CD4-positive, CD25-positive, alpha-beta regulatory T cell (primary cell): ENCODE results near the gene RPTOR. TPM values are rescaled to one million over a fixed set of nuclear protein-coding genes. Genes with fewer than 3 reads are reported as not detected.
A peak's percentile ranks its signal among the peaks of the same experiment; 100 is the strongest.

Experiments
- ATAC-seq, 2 donors: fragments of 150-1000 bp; cut with Tn5 transposase; one replicate each; pipeline ENCODE4 v1.10.0; 2021; ENCODE audit warnings: low read depth in 2 of 2, moderate number of reproducible peaks in 2 of 2, moderate library complexity in 1 of 2
- DNase-seq, 3 donors: peaks; one replicate each; pipeline versions ENCODE4 v3.0.0 to v3.0.0-alpha.2; 2012 to 2022; ENCODE audit warnings: mixed read lengths in 1 of 3
- H3K27ac ChIP-seq: one replicate; pipeline ENCODE4 v1.7.0; 2013; ENCODE audit warnings: mild to moderate bottlenecking, low read length; ENCODE audit not compliant: insufficient read depth, poor library complexity, severe bottlenecking
- H3K27me3 ChIP-seq: one replicate; pipeline ENCODE4 v1.7.0; 2013; ENCODE audit warnings: low read length; ENCODE audit not compliant: control insufficient read depth, insufficient read depth
- H3K36me3 ChIP-seq: one replicate; pipeline ENCODE4 v1.7.0; 2013; ENCODE audit warnings: mild to moderate bottlenecking, low read length, moderate library complexity; ENCODE audit not compliant: control insufficient read depth, insufficient read depth
- H3K4me1 ChIP-seq: 2 replicates; pipeline ENCODE4 v1.7.0; 2013; ENCODE audit warnings: mild to moderate bottlenecking, low read length; ENCODE audit not compliant: insufficient read depth, control insufficient read depth, poor library complexity, severe bottlenecking
- H3K4me3 ChIP-seq: one replicate; pipeline ENCODE4 v1.7.0; 2013; ENCODE audit warnings: low read depth, mild to moderate bottlenecking, low read length, moderate library complexity
- H3K9me3 ChIP-seq, 2 experiments: 1 replicate in 1 of 2; 2 replicates in 1 of 2; pipeline ENCODE4 v1.7.0; 2013; ENCODE audit warnings: low read length in 2 of 2, mild to moderate bottlenecking in 1 of 2, moderate library complexity in 1 of 2; ENCODE audit not compliant: control insufficient read depth in 2 of 2
- H3K27ac Mint-ChIP-seq, 3 donors: one replicate each; pipeline ENCODE4 v1.8.0; 2020 to 2022; ENCODE audit warnings: mild to moderate bottlenecking in 3 of 3, mixed read lengths in 3 of 3, moderate library complexity in 2 of 3
- H3K27me3 Mint-ChIP-seq: one replicate; pipeline ENCODE4 v1.8.0; 2022; ENCODE audit warnings: mild to moderate bottlenecking, mixed read lengths
- H3K36me3 Mint-ChIP-seq: one replicate; pipeline ENCODE4 v1.8.0; 2020; ENCODE audit warnings: mixed read lengths
- H3K4me1 Mint-ChIP-seq, 4 donors: one replicate each; pipeline ENCODE4 v1.8.0; 2020 to 2022; ENCODE audit warnings: mixed read lengths in 4 of 4, mild to moderate bottlenecking in 1 of 4
- H3K4me3 Mint-ChIP-seq, 4 donors: one replicate each; pipeline ENCODE4 v1.8.0; 2020 to 2022; ENCODE audit warnings: mild to moderate bottlenecking in 4 of 4, mixed read lengths in 4 of 4, moderate library complexity in 3 of 4
- H3K9me3 Mint-ChIP-seq, 7 donors: one replicate each; pipeline ENCODE4 v1.8.0; 2020 to 2022; ENCODE audit warnings: mixed read lengths in 7 of 7, mild to moderate bottlenecking in 3 of 7, moderate library complexity in 2 of 7
- polyA plus RNA-seq, 4 donors: library from polyadenylated mRNA; unstranded; fragments of 300-500 nt; fragmentation: Illumina TruSeq; gene quantifications; one replicate each; pipeline ENCODE4 v1.2.3, GENCODE V29; 2021
- total RNA-seq: library from RNA; stranded (reverse); gene quantifications from one replicate; pipeline ENCODE4 v1.2.3, GENCODE V29; 2022

The RPTOR gene
- total and polyA plus RNA-seq, 5 donors from 2014 or later: 4.7 to 70.1 (median 8.2) TPM

GRCh38 chr17:80936218-80936617 is 391.6 kb downstream of the RPTOR start:
- Mint-ChIP-seq H3K36me3 (peaks cover 3% of the 10 kb centered on the region), H3K4me3 (no peak overlapping the region), H3K27ac (peak overlapping the region in 1 of 3 donors; percentile 20), H3K4me1 (peaks cover 10 to 20% (median 18%) of the 10 kb centered on the region in 4 donors), H3K9me3 (peaks cover 0 to 2% (median 0%) of the 10 kb centered on the region in 7 donors), H3K27me3 (no peaks in the 10 kb centered on the region)
- ATAC-seq (no peak), DNase-seq (no peak)
- Histone ChIP-seq H3K27me3 (no peaks in the 10 kb centered on the region), H3K36me3 (no peaks in the 10 kb centered on the region), H3K4me3 (no peak overlapping the region), H3K4me1 (peaks cover 19% of the 10 kb centered on the region), H3K27ac (no peak overlapping the region), H3K9me3 (no peaks in the 10 kb centered on the region)

DNA sequence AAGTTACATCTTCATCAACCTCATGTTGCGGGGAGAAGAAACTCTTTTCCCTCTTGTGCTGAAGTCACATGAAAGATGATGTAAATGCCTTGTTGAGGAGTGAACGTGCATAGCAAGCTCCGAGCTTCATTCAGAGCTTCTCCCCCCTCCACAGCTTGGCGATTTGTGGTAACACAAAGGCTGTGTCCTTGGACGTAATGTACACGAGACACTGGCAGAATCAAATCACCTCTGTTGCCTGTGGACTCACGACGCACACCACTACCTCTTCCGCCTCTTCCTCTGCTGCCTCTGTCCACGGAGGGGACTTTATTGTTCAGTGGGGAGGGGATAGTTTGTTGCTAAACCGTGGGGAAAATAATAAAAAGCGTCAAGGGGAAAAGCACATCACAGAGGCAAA is 392.1 kb downstream of the RPTOR start:
- ATAC-seq: no peak
- no peak overlapping the region for H3K27ac Mint-ChIP-seq

DNA sequence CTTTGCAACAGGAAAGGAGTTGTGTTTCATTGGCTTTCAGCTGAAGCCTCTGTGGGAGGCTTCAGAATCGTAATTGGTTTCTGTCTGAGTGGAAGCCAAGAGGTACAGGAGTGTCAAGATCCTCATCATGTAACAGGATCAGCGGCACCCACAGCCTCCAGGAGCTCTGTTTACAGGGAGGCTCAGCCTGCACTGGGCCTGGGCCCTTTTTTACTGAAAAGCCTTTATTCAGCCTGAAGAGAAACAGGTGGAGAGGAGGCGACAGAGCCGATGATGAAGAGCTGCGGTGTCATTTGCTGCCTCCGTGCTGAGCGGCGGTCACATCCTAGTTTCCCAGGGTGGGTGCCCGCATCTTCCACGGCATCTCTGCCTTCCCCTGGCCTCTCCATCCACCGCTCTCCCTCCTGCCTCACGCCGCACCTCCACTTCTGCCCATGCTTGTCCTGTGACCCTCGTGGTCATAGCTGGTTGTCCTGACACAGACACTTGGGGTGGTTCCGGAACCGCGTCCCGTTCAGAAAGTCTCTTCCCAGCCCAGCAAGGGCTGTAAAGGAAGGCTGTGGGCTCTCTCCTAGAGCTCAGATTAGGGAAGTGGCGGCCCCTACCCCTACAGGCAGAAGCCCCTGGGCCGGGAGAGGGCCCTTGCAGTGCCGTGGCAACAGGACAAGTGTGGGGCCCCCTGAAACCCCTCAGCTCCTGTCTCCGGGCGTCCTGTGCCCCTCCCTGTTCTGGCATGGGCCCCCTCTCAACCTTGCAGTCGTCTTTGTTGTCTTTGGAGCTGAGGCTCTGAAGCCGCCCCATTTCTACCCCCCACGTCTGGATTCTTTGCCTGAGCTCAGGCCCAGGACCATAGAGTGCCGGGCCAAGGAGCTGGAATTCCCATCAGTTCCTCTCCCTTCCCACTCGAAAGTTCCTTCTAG is 393.1 kb downstream of the RPTOR start:
- DNase-seq (no peak), ATAC-seq (no peak)
- peaks cover 10 to 20% (median 18%) of the 10 kb centered on the region in 4 donors for H3K4me1 Mint-ChIP-seq
- Histone ChIP-seq H3K27ac (no peak overlapping the region), H3K4me1 (peaks cover 19% of the 10 kb centered on the region), H3K36me3 (peaks cover 4% of the 10 kb centered on the region), H3K9me3 (no peaks in the 10 kb centered on the region), H3K27me3 (no peaks in the 10 kb centered on the region), H3K4me3 (no peak overlapping the region)
- H3K9me3 Mint-ChIP-seq: peaks cover 0 to 2% (median 0%) of the 10 kb centered on the region in 7 donors
- peak overlapping the region; percentile 83 to 94 (median 88) for H3K27ac Mint-ChIP-seq
- peaks cover 9% of the 10 kb centered on the region for H3K36me3 Mint-ChIP-seq
- peak overlapping the region in 2 of 4 donors; percentile 58 to 62 for H3K4me3 Mint-ChIP-seq
- no peaks in the 10 kb centered on the region for H3K27me3 Mint-ChIP-seq

More for the DNA sequence above, 392.1 kb downstream of the RPTOR start:
- Mint-ChIP-seq H3K4me1 (peaks cover 10 to 20% (median 18%) of the 10 kb centered on the region in 4 donors), H3K9me3 (peaks cover 0 to 2% (median 0%) of the 10 kb centered on the region in 7 donors), H3K36me3 (peaks cover 6% of the 10 kb centered on the region), H3K27me3 (no peaks in the 10 kb centered on the region), H3K4me3 (no peak overlapping the region)
- no peaks in the 10 kb centered on the region for H3K9me3 ChIP-seq
- no peaks in the 10 kb centered on the region for H3K27me3 ChIP-seq
- no peak overlapping the region for H3K4me3 ChIP-seq
- no peak for DNase-seq
- H3K36me3 ChIP-seq: no peaks in the 10 kb centered on the region
- H3K27ac ChIP-seq: no peak overlapping the region
- H3K4me1 ChIP-seq: peaks cover 19% of the 10 kb centered on the region

GRCh38 chr17:80938556-80938955 is 393.9 kb downstream of the RPTOR start:
- peak overlapping the region; percentile 35 to 70 (median 60) for H3K4me3 Mint-ChIP-seq

GRCh38 chr17:80939151-80940145 is 394.8 kb downstream of the RPTOR start:
- H3K9me3 Mint-ChIP-seq: peaks cover 0 to 2% (median 0%) of the 10 kb centered on the region in 7 donors
- peaks cover 10 to 20% (median 14%) of the 10 kb centered on the region in 4 donors for H3K4me1 Mint-ChIP-seq
- peak overlapping the region; percentile 83 to 88 (median 83) for H3K27ac Mint-ChIP-seq

More at GRCh38 chr17:80938556-80938955, 393.9 kb downstream of the RPTOR start:
- peak overlapping the region; percentile 59 for H3K4me3 ChIP-seq
- DNase-seq: peak in 2 of 3 donors; percentile 46 to 89
- no peak overlapping the region for H3K27ac ChIP-seq
- Mint-ChIP-seq H3K27me3 (no peaks in the 10 kb centered on the region), H3K27ac (peak overlapping the region; percentile 83 to 94 (median 88)), H3K36me3 (peaks cover 9% of the 10 kb centered on the region), H3K4me1 (peaks cover 10 to 20% (median 15%) of the 10 kb centered on the region in 4 donors), H3K9me3 (peaks cover 0 to 2% (median 0%) of the 10 kb centered on the region in 7 donors)
- H3K27me3 ChIP-seq: no peaks in the 10 kb centered on the region
- H3K36me3 ChIP-seq: peaks cover 5% of the 10 kb centered on the region
- peak; percentile 75 to 83 for ATAC-seq
- H3K9me3 ChIP-seq: no peaks in the 10 kb centered on the region
- H3K4me1 ChIP-seq: peaks cover 19% of the 10 kb centered on the region

DNA sequence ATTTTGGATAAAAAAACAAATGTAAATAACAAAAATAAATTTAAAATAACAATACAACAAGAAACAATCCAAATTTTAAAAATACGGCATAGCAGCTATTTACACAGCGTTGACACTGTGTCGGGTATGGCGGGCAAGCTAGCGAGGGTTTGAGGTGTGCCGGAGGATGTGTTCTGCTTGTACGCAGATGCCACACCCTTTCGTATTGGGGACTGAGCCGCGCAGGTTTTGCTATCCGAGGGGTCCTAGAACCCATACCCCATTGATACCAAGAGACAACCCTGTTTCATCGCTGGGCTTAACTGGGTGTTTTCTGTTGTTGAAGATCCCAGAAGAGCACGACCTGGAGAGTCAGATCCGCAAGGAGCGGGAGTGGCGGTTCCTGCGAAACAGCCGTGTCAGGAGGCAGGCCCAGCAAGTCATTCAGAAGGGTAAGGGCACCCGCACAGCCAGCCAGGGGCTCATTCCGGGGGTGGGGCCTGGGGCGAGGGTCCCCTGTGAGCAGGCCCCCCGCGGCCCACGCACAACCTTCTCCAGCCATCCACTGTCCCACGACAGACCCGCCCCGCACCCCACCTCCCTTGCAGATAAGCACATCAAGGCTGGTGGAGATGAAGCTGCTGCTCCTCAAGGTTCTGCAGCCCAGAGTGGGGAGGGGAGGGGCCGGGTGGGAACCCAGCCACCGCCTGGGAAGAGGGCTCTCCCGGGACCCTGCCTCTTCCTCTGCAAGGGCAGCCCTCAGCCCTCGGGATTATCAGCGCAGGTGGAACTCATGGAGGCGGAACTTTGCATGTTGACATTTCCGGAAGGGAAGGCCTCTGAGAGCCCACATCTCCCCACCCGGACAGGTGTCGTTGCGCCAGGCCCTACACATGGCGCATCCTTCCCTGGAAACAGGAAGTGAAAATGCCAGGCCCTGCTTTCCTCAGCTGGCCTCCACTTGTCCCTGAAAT is 395.8 kb downstream of the RPTOR start:
- Mint-ChIP-seq H3K27me3 (no peaks in the 10 kb centered on the region), H3K4me1 (peaks cover 10 to 20% (median 14%) of the 10 kb centered on the region in 4 donors), H3K36me3 (peaks cover 16% of the 10 kb centered on the region), H3K4me3 (no peak overlapping the region), H3K27ac (no peak overlapping the region), H3K9me3 (peaks cover 0 to 2% (median 0%) of the 10 kb centered on the region in 7 donors)
- H3K4me1 ChIP-seq: peaks cover 19% of the 10 kb centered on the region
- DNase-seq (no peak), ATAC-seq (no peak)
- no peaks in the 10 kb centered on the region for H3K9me3 ChIP-seq
- H3K36me3 ChIP-seq: peaks cover 5% of the 10 kb centered on the region
- H3K27me3 ChIP-seq: no peaks in the 10 kb centered on the region
- no peak overlapping the region for H3K27ac ChIP-seq
- no peak overlapping the region for H3K4me3 ChIP-seq

More at GRCh38 chr17:80939151-80940145, 394.8 kb downstream of the RPTOR start:
- Histone ChIP-seq H3K9me3 (no peaks in the 10 kb centered on the region), H3K4me3 (peak overlapping the region; percentile 59), H3K27me3 (no peaks in the 10 kb centered on the region), H3K27ac (no peak overlapping the region), H3K4me1 (peaks cover 19% of the 10 kb centered on the region), H3K36me3 (peaks cover 5% of the 10 kb centered on the region)
- ATAC-seq: no peak
- H3K4me3 Mint-ChIP-seq: peak overlapping the region in 2 of 4 donors; percentile 43 to 62
- peaks cover 14% of the 10 kb centered on the region for H3K36me3 Mint-ChIP-seq
- no peak for DNase-seq
- no peaks in the 10 kb centered on the region for H3K27me3 Mint-ChIP-seq
